NCI-H524 treated with DMSO at 0.1 percent for 48 hours (cell line): ENCODE results near the gene FCGR1A.
"Not testable (repeated sequence)": the region's sequence is repeated elsewhere in the genome, so short reads cannot be mapped to it uniquely, and the experiment has no call there.

Experiments
- DNase-seq: peaks from one replicate; lab custom pipeline; 2025; lab: John Stamatoyannopoulos, UW

The FCGR1A gene

GRCh38 chr1:149833144-149833543, 50.6 kb downstream of the FCGR1A start:
- not testable (repeated sequence) for DNase-seq

- DNase-seq, result not testable (repeated sequence)
Measured at GRCh38 chr1:149841149-149841548, 58.7 kb downstream of the FCGR1A start.
